OCI-LY7 (cell line): ENCODE data around the gene SLC4A4. TPM values are rescaled to one million over a fixed set of nuclear protein-coding genes. Genes with fewer than 3 reads are reported as not detected.

Experiments used
- BruUV-seq: library from RNA; stranded (reverse); fragments of 400-500 nt; replicated peaks from 2 replicates; lab custom pipeline; 2021; lab: Mats Ljungman, UMichigan
- CTCF ChIA-PET: fragments of 300-600 bp; sonication (Branson Sonifier 250); formaldehyde crosslinking; loops from one replicate; lab custom pipeline; 2022; ENCODE audit warnings: antibody characterized with exemption; ENCODE audit not compliant: unreplicated experiment; lab: Charles Lee
- POLR2A ChIA-PET: fragments of 300-600 bp; sonication (Branson Sonifier 250); formaldehyde crosslinking; loops from one replicate; lab custom pipeline; 2022; ENCODE audit warnings: antibody characterized with exemption; lab: Charles Lee
- DNase-seq: peaks from one replicate; pipeline ENCODE4 v3.0.0-alpha.2; 2015; ENCODE audit warnings: low spot score
- H2AFZ ChIP-seq: fragments of 200-600 bp; sonication (generic), shearing (Covaris generic); 2 replicates; pipeline ENCODE4 v1.6.1; 2014; ENCODE audit warnings: mild to moderate bottlenecking, antibody characterized with exemption, low read length, moderate library complexity
- H3K27ac ChIP-seq: fragments of 200-600 bp; sonication (generic); 2 replicates; pipeline ENCODE4 v1.5.1; 2014; ENCODE audit warnings: mixed run types, low read depth, mild to moderate bottlenecking, moderate library complexity, low read length, inconsistent platforms; ENCODE audit not compliant: poor library complexity, severe bottlenecking
- H3K36me3 ChIP-seq: fragments of 200-600 bp; sonication (generic); 2 replicates; pipeline ENCODE4 v1.6.1; 2014; ENCODE audit warnings: mild to moderate bottlenecking, antibody characterized with exemption, low read length, moderate library complexity, mixed read lengths; ENCODE audit not compliant: insufficient read depth
- H3K4me1 ChIP-seq: fragments of 200-600 bp; sonication (generic); 2 replicates; pipeline ENCODE4 v1.5.1; 2014; ENCODE audit warnings: mild to moderate bottlenecking, low read length; ENCODE audit not compliant: insufficient read depth, poor library complexity, severe bottlenecking
- H3K4me2 ChIP-seq: fragments of 200-600 bp; sonication (generic); 2 replicates; pipeline ENCODE4 v1.6.1; 2014; ENCODE audit warnings: mild to moderate bottlenecking, low read length
- H3K4me3 ChIP-seq: fragments of 200-600 bp; sonication (generic); 2 replicates; pipeline ENCODE4 v1.5.1; 2014; ENCODE audit warnings: mild to moderate bottlenecking, low read depth, low read length; ENCODE audit not compliant: poor library complexity, severe bottlenecking
- H3K79me2 ChIP-seq: fragments of 200-600 bp; sonication (generic); 2 replicates; pipeline ENCODE4 v1.6.1; 2016; ENCODE audit warnings: low read depth, mild to moderate bottlenecking, low read length, moderate library complexity, mixed read lengths; ENCODE audit not compliant: insufficient read depth
- H3K9me2 ChIP-seq: fragments of 200-600 bp; sonication (generic); 2 replicates; pipeline ENCODE4 v1.6.1; 2016; ENCODE audit warnings: mild to moderate bottlenecking, low read length, mixed read lengths; ENCODE audit not compliant: insufficient read depth
- H3K9me3 ChIP-seq: fragments of 200-600 bp; sonication (generic); 2 replicates; pipeline ENCODE4 v1.6.1; 2014; ENCODE audit warnings: mild to moderate bottlenecking, mixed run types, low read length, mixed read lengths
- H4K20me1 ChIP-seq: fragments of 200-600 bp; sonication (generic); 2 replicates; pipeline ENCODE4 v1.6.1; 2014; ENCODE audit warnings: mild to moderate bottlenecking, antibody characterized with exemption, low read length, moderate library complexity, mixed read lengths; ENCODE audit not compliant: insufficient read depth
- EZH2phosphoT487 ChIP-seq: fragments of 200-600 bp; sonication (generic); IDR thresholded peaks from 2 replicates; pipeline ENCODE4 v1.6.1; 2018; ENCODE audit warnings: low read depth, borderline replicate concordance, mild to moderate bottlenecking, mixed run types, antibody characterized with exemption, low read length, moderate library complexity, mixed read lengths
- intact Hi-C: fragments of 100-400 bp; cut with micrococcal nuclease; formaldehyde crosslinking; loops from one replicate; pipeline ENCODE4 v1.10.0; 2022; ENCODE audit not compliant: unreplicated experiment
- total RNA-seq, 2 experiments: library from RNA; depleted of rRNA in 1 of 2; stranded (reverse); fragments of >200 nt in 1 of 2; shearing (Covaris generic) in 1 of 2; gene quantifications; 2 replicates each; pipeline ENCODE4 v1.2.3, GENCODE V29; 2014 to 2022
- TF ChIP-seq, protein P1 (sequence below): fragments of 200-600 bp; sonication (generic); conservative IDR thresholded peaks from 2 replicates; pipeline ENCODE4 v1.5.1; 2014; ENCODE audit warnings: mild to moderate bottlenecking, antibody characterized with exemption, low read length, moderate library complexity, mixed read lengths

SLC4A4 gene
- total RNA-seq, 2 experiments from 2014 or later: not detected

- Histone ChIP-seq H3K79me2 (no peaks in the 10 kb centered on the region), H3K27ac (no peak overlapping the region), H4K20me1 (no peaks in the 10 kb centered on the region), H3K4me2 (no peak overlapping the region), H3K36me3 (no peaks in the 10 kb centered on the region), H3K4me1 (no peaks in the 10 kb centered on the region), H3K4me3 (no peak overlapping the region), H3K9me2 (no peaks in the 10 kb centered on the region), H2AFZ (no peak overlapping the region), H3K9me3 (no peaks in the 10 kb centered on the region)
- ChIA-PET POLR2A (interaction anchor here (0.7 kb wide), 1 partner anchor 690 kb away, joined by 3 read pairs; no protein-coding TSS in a partner anchor), CTCF (no interaction called here)
- intact Hi-C loops: no loop called here
- DNase-seq: no peak
- BruUV-seq: no TSS peak
- TF ChIP-seq, protein P1, sequence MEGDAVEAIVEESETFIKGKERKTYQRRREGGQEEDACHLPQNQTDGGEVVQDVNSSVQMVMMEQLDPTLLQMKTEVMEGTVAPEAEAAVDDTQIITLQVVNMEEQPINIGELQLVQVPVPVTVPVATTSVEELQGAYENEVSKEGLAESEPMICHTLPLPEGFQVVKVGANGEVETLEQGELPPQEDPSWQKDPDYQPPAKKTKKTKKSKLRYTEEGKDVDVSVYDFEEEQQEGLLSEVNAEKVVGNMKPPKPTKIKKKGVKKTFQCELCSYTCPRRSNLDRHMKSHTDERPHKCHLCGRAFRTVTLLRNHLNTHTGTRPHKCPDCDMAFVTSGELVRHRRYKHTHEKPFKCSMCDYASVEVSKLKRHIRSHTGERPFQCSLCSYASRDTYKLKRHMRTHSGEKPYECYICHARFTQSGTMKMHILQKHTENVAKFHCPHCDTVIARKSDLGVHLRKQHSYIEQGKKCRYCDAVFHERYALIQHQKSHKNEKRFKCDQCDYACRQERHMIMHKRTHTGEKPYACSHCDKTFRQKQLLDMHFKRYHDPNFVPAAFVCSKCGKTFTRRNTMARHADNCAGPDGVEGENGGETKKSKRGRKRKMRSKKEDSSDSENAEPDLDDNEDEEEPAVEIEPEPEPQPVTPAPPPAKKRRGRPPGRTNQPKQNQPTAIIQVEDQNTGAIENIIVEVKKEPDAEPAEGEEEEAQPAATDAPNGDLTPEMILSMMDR: no peak
- TF ChIP-seq EZH2phosphoT487: no peak
Observed at GRCh38 chr4:71533121-71533520, 194.3 kb downstream of the SLC4A4 start.

DNA sequence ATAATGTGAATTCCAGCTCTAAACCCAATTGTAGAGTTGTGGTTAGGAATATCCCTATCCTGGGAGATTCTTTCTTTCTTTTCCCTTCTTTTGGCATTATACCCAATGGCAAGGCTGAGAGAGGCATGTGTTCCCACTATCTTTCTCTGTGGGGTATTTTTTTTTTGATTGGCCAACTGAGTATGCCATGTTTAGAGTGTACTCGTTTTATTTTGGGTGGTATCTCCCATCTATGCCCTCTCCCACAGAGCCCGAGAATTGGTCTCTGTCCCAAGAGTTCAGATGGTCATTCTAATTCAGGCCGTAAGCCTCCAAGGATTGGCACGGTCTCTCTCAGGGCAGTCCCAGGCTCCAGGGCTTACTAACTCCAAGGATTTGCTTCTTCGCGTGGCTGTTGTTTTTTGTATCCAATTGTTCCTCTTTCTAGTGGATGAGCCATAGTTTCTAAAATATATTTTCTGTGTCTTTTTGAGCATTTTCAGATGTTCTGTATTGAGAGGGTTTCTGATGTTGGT, 198.8 kb downstream of the SLC4A4 start:
- no peak for DNase-seq
- intact Hi-C loops: no loop called here
- TF ChIP-seq, protein P1: no peak
- TF ChIP-seq EZH2phosphoT487: no peak
- Histone ChIP-seq H3K9me3 (no peaks in the 10 kb centered on the region), H3K4me2 (no peak overlapping the region), H2AFZ (no peak overlapping the region), H3K27ac (no peak overlapping the region), H3K36me3 (no peaks in the 10 kb centered on the region), H3K4me3 (no peak overlapping the region), H3K79me2 (no peaks in the 10 kb centered on the region), H4K20me1 (no peaks in the 10 kb centered on the region), H3K4me1 (no peaks in the 10 kb centered on the region), H3K9me2 (no peaks in the 10 kb centered on the region)
- no TSS peak for BruUV-seq
- ChIA-PET CTCF (no interaction called here), POLR2A (no interaction called here)

- TF ChIP-seq, protein P1: no peak
- TF ChIP-seq EZH2phosphoT487: no peak
- Histone ChIP-seq H3K4me1 (no peaks in the 10 kb centered on the region), H3K9me3 (no peaks in the 10 kb centered on the region), H3K27ac (no peak overlapping the region), H3K9me2 (no peaks in the 10 kb centered on the region), H3K79me2 (no peaks in the 10 kb centered on the region), H3K4me2 (no peak overlapping the region), H3K4me3 (no peak overlapping the region), H4K20me1 (no peaks in the 10 kb centered on the region), H2AFZ (no peak overlapping the region), H3K36me3 (no peaks in the 10 kb centered on the region)
- ChIA-PET POLR2A (no interaction called here), CTCF (no interaction called here)
- no peak for DNase-seq
- intact Hi-C loops: no loop called here
- BruUV-seq: no TSS peak
Observed at GRCh38 chr4:71538528-71538927, 199.7 kb downstream of the SLC4A4 start.
